Measurements from ENCODE around the gene FAM149B1. TPM values are rescaled to one million over a fixed set of nuclear protein-coding genes. Genes with fewer than 3 reads are reported as not detected.
A peak's percentile ranks its signal among the peaks of the same experiment; 100 is the strongest.

Gene FAM149B1
- 35.3 and 35.9 TPM in 2 replicates for total RNA-seq
- long read RNA-seq, partial matches to known transcripts: 3 of 10 reads
- long read RNA-seq, other reads (novel, unspliced or antisense): 7 of 10 reads

GRCh38 chr10:73167783-73168464, at the start of gene FAM149B1, which contains the start of gene ECD:
Gene FAM149B1 (plus strand): TSS chr10:73168119. CDS start chr10:73168340, 221 bp downstream.
Gene ECD (minus strand): TSS chr10:73168008. CDS start chr10:73163937, 4,071 bp downstream.
- peak; percentile 89 for DNase-seq (ENCODE audit: low spot score, unreplicated experiment)
- Mint-ChIP-seq H3K27me3 (no peaks in the 10 kb centered on the region), H3K4me1 (ENCODE audit: low read depth) (peaks cover 14% of the 10 kb centered on the region), H3K9me3 (ENCODE audit: low read depth) (no peaks in the 10 kb centered on the region), H3K4me3 (ENCODE audit: low read depth) (peak within 1 kb of the TSS; percentile 100), H3K27ac (peak within 1 kb of the TSS; percentile 100), H3K36me3 (ENCODE audit: insufficient read depth) (peaks cover 3% of the 10 kb centered on the region)
- TF ChIP-seq CTCF (IDR thresholded peaks at IDR 0.05; ENCODE audit: unreplicated experiment): peak; percentile 28

DNA sequence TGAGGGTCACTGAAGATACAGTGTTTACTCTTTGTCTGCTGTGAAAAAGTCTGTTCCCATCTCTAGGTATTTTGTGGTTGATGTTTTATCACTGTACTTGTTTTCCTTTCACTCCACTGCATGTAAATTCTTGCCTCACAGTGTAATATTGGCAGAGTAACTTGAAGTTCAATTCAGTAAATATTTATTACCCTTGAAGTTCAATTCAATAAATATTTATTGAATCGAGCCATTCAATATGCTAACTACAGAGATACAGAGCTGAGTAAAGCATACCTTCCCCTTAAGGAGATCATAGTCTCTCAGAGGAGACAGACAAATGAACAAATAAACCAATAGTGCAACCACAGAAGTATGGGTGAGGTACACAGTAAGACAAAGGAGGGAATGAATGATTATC, 48.5 kb upstream of the FAM149B1 start:
- peaks cover 9% of the 10 kb centered on the region for H3K4me1 Mint-ChIP-seq (ENCODE audit: low read depth)
- no peak for TF ChIP-seq CTCF (IDR thresholded peaks at IDR 0.05; ENCODE audit: unreplicated experiment)
- H3K36me3 Mint-ChIP-seq (ENCODE audit: insufficient read depth): peaks cover 5% of the 10 kb centered on the region

GRCh38 chr10:73119952-73120351, 48.0 kb upstream of the FAM149B1 start:
- Mint-ChIP-seq H3K27me3 (no peaks in the 10 kb centered on the region), H3K36me3 (ENCODE audit: insufficient read depth) (peaks cover 5% of the 10 kb centered on the region), H3K27ac (no peak overlapping the region), H3K4me3 (ENCODE audit: low read depth) (no peak overlapping the region), H3K4me1 (ENCODE audit: low read depth) (peaks cover 9% of the 10 kb centered on the region), H3K9me3 (ENCODE audit: low read depth) (no peaks in the 10 kb centered on the region)
- no peak for DNase-seq (ENCODE audit: low spot score, unreplicated experiment)
- TF ChIP-seq CTCF (IDR thresholded peaks at IDR 0.05; ENCODE audit: unreplicated experiment): no peak

More for the DNA sequence above, 48.5 kb upstream of the FAM149B1 start:
- Mint-ChIP-seq H3K9me3 (ENCODE audit: low read depth) (no peaks in the 10 kb centered on the region), H3K27ac (no peak overlapping the region), H3K27me3 (no peaks in the 10 kb centered on the region), H3K4me3 (ENCODE audit: low read depth) (no peak overlapping the region)
- DNase-seq (ENCODE audit: low spot score, unreplicated experiment): no peak

GRCh38 chr10:73126343-73126742, 41.6 kb upstream of the FAM149B1 start:
- no peak for DNase-seq (ENCODE audit: low spot score, unreplicated experiment)
- no peak for TF ChIP-seq CTCF (IDR thresholded peaks at IDR 0.05; ENCODE audit: unreplicated experiment)
- H3K9me3 Mint-ChIP-seq (ENCODE audit: low read depth): no peaks in the 10 kb centered on the region
- no peak overlapping the region for H3K4me3 Mint-ChIP-seq (ENCODE audit: low read depth)
- no peaks in the 10 kb centered on the region for H3K4me1 Mint-ChIP-seq (ENCODE audit: low read depth)
- H3K27ac Mint-ChIP-seq: no peak overlapping the region
- peaks cover 21% of the 10 kb centered on the region for H3K36me3 Mint-ChIP-seq (ENCODE audit: insufficient read depth)
- H3K27me3 Mint-ChIP-seq: no peaks in the 10 kb centered on the region

DNA sequence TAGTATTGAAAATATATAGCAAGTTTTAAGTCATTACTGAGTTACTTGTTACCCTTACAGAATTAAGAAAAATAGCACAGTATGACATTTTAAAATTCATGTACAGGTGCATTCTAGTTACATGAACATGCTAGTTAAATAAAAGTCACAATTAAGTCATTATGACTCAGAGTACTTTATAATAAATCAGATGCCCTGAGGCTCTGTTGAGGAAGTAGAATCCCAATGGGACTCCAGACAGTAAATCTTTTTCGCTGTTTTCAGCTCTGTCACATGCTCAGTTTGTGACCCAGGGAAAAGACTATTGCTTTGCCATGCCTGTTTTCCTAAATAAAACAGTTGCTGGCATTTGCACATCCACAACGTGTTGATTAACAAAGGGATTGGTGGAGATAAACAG, 36.6 kb upstream of the FAM149B1 start:
- no peaks in the 10 kb centered on the region for H3K27me3 Mint-ChIP-seq
- no peak overlapping the region for H3K27ac Mint-ChIP-seq
- H3K4me1 Mint-ChIP-seq (ENCODE audit: low read depth): no peaks in the 10 kb centered on the region
- H3K9me3 Mint-ChIP-seq (ENCODE audit: low read depth): no peaks in the 10 kb centered on the region
- DNase-seq (ENCODE audit: low spot score, unreplicated experiment): no peak
- H3K36me3 Mint-ChIP-seq (ENCODE audit: insufficient read depth): peaks cover 25% of the 10 kb centered on the region
- no peak overlapping the region for H3K4me3 Mint-ChIP-seq (ENCODE audit: low read depth)
- TF ChIP-seq CTCF (IDR thresholded peaks at IDR 0.05; ENCODE audit: unreplicated experiment): no peak
